Endometrial microvascular endothelial cells (primary cell): Measurements from ENCODE around the gene GNB1. TPM values are rescaled to one million over a fixed set of nuclear protein-coding genes. Genes with fewer than 3 reads are reported as not detected.
"Not testable (repeated sequence)": the region's sequence is repeated elsewhere in the genome, so short reads cannot be mapped to it uniquely, and the experiment has no call there.

ENCODE experiments used
- in situ Hi-C: cut with HindIII; loops from 2 replicates; pipeline ENCODE4 v1.10.0; 2017; ENCODE audit warnings: low sequenced_read_pairs, low pct_unique_long_range_greater_than_20kb; ENCODE audit errors: inconsistent ontology term
- total RNA-seq: library from RNA; depleted of rRNA; stranded (reverse); fragments of >200 nt; gene quantifications from one replicate; pipeline ENCODE4 v1.2.3, GENCODE V29; 2015; ENCODE audit errors: inconsistent ontology term

The GNB1 gene
- total RNA-seq, 1 donor from 2014 or later = 184 TPM

DNA sequence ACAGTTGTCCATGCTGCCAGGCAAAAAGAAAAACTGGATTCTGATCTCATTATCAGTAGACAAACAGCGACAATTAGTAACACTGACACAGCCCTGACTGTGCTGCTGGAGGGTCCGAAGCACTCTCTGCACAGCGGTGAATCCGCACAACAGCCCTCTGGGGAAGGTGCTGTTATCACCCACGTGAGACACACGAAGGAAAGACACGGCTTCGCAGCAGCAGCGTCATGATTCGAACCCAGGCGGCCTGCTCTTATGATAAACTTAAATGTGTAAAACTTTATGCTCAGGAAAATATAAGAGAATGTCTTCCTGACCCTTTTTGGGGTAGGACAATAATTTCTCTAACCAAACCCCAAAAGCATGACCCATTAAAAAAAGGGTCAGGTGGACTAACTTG is 148.4 kb downstream of the GNB1 start:
- in situ Hi-C loops = not testable (repeated sequence)

DNA sequence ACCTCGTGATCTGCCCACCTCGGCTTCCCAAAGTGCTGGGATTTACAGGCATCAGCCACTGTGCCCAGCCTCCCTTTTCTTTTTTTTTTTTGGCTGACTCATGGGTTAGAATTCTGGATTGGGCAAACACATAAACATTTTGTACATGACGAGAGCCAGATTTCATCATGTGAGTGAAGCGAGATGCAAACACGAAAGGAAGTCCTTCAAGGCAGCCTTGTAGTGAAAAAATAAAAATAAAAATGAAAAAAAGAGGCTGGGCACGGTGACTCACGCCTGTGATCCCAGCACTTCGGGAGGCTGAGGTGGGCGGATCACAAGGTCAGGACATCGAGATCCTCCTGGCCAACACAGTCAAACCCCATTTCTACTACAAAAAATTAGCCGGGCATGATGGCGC is 149.9 kb downstream of the GNB1 start:
- in situ Hi-C loops = not testable (repeated sequence)

DNA sequence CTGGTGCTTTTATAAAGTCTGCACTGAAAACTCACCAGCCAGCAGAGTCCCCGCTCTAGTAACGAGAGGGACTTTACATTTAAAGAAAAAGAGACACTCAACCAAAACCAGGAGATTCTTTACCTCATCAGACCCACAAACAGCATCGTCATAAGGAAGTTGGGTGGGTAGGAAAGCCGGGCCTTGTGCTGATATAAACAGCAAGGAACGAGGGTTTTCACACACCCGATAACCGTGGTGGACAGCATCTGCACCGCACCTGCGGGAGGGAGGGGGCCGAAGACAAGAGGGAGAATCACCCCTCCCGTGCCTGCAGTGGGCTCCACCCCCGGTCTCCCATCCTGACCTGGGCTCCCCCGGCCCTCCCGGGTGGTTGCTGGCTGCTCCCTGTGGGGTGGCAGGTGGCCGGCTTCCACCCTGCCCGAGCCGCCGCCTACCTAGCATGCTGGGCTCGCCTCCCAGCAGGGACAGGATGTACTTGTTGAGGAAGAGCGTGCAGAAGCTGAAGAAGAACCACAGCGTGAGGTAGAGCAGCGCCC is 152.0 kb downstream of the GNB1 start:
- in situ Hi-C loops = not testable (repeated sequence)

DNA sequence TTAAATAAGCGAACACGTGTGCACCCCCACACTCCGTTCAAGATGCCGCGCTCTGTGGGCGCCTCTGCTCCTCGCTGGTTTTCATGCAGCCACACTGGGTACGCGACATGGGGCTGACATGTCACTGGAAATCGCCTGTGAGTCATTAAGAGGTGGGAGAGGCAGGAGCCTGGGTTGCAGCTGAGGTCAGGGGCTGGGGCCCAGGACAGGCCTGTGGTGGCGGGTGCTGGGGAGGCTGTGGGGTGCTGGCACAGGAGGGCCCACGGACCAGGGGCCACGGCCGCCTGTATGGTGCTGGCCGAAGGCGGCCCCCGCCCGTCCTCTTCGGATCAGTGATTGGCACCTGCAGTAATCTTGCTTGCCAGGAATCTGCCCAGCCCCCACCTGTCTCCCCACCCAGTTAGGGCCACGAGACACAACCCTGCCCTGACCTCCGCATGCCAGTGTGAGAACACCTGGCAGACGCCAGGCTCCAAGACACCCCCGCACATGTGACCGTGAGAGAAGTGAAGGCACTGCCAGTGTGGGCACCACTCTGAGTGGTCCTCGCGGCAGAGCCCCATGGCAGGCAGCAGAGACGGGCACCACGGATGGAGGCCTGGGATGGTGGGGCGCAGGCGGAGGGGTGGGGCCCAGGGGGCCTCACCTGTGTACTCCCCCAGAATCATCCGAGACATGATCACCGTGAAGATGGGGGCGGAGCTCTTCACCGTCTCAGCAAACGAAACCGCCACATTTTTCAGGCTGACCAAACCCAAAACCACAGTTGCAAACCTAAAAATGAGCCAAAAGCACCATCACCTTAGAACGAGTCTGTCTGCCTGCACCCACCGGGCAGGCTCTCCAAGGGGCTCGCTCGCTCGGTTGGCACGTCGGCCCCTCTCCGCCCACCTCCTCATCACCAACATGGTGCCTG is 153.0 kb downstream of the GNB1 start:
- in situ Hi-C loops = not testable (repeated sequence)

Other genes with a start within 250 kb of the GNB1 start
- 17.7 TPM for gene CDK11B, start 232.1 kb downstream of the GNB1 start, total RNA-seq
- gene SLC35E2B, start 198.3 kb downstream of the GNB1 start, total RNA-seq = 23.0 TPM
- 6.9 TPM for gene CDK11A, start 166.7 kb downstream of the GNB1 start, total RNA-seq
- gene NADK, start 112.6 kb downstream of the GNB1 start, total RNA-seq = 78.4 TPM
- gene CALML6, start 24.2 kb upstream of the GNB1 start, total RNA-seq = not detected
- gene TMEM52, start 28.2 kb upstream of the GNB1 start, total RNA-seq = not detected
- gene CFAP74, start 112.7 kb upstream of the GNB1 start, total RNA-seq = not detected
- gene GABRD, start 128.3 kb upstream of the GNB1 start, total RNA-seq = not detected
- 3.6 TPM for gene PRKCZ, start 159.3 kb upstream of the GNB1 start, total RNA-seq